Activated T-cell treated with anti-CD3 and anti-CD28 coated beads, Interleukin-2, amount 50 U/mL, for 48 hours (primary cell): ENCODE results near the gene MRPL51.
"Not testable (repeated sequence)": the region's sequence is repeated elsewhere in the genome, so short reads cannot be mapped to it uniquely, and the experiment has no call there.

Source experiments
- DNase-seq, 2 experiments: peaks; one replicate each; pipeline ENCODE4 v3.0.0-alpha.2; 2020

MRPL51 gene

GRCh38 chr12:6532051-6532926 is 39.2 kb upstream of the MRPL51 start:
- peak; percentile 87 to 89 for DNase-seq

GRCh38 chr12:6530576-6531260 is 37.7 kb upstream of the MRPL51 start:
- DNase-seq: no peak

DNA sequence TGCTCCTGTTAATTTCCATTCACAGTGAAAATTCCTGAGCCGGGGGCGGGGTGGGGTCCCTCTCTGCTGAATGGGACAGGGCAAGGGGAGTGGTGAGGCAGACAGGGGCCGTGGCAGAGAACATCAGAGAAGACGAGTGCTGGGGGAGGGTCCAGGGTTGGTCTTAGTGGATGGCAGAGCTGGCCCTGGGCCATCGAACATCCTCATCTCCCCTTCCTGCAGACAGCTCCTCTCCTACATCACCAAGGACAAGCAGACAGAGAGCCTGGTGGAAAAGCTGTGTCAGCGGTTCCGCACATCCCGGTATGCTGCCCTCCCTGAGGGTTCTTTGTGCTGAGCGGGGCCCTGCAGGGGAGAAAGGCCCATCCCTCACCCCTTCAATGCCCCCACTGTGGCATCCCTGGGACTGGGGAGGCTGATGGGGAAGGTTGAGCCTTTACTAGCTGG is 36.3 kb upstream of the MRPL51 start:
- no peak for DNase-seq

DNA sequence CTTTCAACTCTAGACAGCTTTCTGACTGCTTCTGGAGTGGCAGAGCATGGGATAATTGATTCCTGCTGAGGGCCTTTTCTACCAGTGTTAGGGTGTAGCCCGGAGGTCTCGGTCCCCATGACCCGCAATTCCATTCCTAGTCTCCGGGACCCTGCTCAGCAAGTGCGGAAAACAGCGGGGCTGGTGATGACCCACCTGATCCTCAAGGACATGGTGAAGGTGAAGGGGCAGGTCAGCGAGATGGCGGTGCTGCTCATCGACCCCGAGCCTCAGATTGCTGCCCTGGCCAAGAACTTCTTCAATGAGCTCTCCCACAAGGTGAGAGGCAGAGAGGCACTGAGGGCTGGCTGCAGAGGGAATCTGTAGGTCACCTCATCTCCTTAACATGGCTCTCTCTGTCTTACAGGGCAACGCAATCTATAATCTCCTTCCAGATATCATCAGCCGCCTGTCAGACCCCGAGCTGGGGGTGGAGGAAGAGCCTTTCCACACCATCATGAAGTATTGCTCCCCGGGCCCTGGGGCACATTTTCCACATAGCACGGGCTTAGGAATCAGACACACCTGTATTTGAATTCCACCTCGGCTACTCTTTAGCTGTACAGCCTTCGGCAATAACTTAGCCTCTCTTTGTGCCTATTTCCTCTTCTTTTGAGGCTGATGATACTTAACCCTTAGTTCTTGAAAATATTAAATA is 35.6 kb upstream of the MRPL51 start:
- no peak for DNase-seq

DNA sequence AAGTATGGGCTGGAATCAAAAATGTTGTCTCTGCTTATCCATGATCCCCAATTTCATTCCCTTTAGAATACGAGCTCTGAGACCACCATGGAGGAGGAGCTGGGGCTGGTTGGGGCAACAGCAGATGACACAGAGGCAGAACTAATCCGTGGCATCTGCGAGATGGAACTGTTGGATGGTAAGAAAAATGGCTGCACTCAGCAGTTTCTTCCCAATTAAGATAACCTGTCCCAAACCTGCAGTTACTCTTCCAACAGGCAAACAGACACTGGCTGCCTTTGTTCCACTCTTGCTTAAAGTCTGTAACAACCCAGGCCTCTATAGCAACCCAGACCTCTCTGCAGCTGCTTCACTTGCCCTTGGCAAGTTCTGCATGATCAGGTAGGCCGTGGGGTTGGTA is 34.6 kb upstream of the MRPL51 start:
- DNase-seq: no peak

DNA sequence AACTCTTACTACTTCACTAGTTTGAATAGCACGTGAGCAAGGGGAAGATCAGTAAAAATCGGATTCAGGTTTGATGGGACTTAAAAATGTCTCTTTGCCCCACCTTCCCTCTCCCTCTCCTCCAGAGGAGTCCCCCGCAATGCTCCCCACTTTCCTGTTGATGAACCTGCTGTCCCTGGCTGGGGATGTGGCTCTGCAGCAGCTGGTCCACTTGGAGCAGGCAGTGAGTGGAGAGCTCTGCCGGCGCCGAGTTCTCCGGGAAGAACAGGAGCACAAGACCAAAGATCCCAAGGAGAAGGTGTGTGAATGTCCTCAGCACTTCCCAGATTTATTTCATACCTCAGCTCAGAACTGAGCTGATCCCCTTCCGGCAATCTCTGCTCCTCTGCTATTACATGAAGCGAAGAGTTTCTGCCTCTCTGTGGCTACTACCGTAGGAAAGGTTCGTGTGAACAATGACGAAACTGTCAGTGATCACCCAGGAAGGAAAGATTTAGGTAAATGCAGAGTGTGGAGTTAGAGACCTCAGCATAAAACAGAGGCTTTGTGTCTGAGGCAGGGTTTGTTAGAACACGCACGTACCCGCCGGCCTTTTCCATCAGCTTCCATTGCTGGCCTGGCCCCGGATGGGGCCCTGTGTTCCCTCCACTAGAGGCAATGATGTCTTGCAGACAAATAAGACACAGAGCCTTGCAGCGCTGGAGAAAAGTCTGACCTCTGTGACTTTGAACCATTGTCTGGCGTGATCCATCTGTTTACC is 33.9 kb upstream of the MRPL51 start:
- no peak for DNase-seq

- DNase-seq: no peak
Measured at GRCh38 chr12:6526201-6526600, 33.1 kb upstream of the MRPL51 start.

DNA sequence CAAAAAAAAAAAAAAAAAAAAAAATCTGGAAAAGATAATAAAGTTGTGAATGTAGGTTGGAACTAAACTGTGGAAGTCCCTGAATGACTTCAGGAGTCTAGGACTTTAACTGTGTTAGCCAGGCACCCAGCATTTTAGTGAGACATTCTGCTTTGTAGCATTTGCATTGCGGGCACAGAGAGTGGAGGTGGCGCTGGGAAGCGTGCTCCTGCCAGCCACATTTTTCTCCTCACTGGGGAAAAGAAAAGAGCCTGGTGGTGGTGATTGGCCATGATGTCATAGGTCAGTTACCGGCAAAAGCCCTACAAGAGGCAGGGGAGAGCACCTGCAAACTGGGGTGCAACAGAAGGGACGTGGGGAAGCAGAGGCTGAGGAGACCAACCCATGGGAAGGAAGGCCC is 31.6 kb upstream of the MRPL51 start:
- no peak for DNase-seq

- DNase-seq: no peak
Measured at GRCh38 chr12:6523708-6524107, 30.6 kb upstream of the MRPL51 start.

DNA sequence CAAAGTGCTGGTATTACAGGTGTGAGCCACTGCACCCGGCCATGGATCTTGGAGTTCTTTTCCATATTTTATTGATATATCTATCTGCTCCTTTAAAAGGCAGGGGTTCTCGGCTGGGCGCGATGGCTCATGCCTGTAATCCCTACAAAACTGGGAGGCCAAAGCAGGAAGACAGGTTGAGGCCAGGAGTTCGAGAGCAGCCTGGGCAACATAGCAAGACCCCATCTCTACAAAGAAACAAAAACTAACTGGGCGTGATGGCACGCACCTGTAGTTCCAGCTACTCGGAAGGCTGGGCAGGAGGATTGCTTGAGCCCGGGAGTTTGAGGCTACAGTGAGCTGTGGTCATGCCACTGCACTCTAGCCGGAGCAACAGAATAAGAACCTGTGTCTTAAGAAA is 29.1 kb upstream of the MRPL51 start:
- no peak for DNase-seq

DNA sequence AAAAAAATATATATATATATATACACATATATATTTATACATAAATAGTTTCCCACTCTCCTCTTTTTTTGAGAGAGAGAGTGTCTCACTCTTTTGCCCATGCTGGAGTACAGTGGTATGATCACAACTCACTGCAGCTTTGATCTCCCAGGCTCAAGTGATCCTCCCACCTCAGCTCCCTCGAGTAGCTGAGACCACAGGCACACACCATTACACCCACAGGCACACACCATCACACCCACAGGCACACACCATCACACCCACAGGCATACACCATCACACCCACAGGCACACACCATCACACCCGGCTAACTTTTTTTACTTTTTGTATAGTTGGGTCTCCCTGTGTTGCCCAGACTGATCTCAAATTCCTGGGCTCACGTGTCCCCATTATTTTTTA is 27.1 kb upstream of the MRPL51 start:
- no peak for DNase-seq

DNA sequence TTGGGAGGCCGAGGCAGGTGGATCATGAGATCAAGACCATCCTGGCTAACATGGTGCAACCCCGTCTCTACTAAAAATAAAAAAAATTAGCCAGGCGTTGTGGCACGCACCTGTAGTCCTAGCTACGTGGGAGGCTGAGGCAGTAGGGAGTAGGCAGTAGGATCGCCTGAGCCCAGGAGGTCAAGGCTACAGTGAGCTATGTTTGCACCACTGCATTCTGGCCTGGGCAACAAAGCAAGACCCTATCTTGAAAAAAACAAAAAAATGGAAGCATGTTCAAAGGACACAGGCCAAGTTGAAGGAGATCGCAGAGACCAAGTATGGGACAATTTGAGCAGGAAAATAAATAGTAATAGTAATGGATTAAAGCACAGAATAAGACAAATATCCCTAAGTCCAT is 15.0 kb upstream of the MRPL51 start:
- DNase-seq: no peak

DNA sequence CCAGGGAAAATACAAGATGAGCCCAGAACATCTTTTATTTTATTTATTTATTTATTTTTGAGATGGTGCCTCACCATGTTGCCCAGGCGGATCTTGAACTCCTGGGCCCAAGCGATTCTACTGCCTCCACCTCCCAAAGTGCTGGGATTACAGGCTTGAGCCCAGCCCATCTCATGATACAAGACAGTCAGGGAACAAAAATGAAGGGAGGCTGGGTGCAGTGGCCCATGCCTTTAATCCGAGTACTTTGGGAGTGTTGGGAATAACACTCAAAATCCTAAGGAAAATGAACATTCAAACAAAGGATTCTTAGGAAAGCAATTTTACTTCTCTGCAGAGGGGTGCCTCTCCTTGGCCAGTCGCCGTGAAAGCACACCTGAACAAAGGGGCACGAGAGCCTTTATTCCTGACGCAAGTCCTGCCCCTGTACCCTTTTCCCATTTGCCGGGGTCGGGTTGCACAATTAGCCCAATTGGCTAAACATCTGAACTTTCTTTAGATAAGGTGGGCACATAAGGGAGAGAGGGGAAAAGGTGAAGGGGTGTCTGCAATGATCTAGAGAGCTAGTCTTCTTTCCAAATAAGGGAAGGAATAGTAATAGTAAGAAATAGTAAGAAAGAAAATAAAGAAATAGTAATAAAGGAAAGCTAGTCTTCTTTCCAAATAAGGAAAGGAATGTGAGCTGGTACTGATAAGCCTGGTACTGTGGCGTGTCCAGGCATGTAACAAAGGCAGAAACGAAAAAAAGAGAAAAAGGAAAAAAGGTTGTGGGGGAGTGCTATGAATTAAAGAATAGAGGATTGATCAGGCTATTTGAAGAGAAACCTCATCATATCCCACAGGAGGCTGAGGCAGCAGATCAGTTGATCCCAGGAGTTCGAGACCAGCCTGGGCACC is 14.3 kb upstream of the MRPL51 start:
- no peak for DNase-seq

- DNase-seq: no peak
Measured at GRCh38 chr12:6500466-6500865, 7.4 kb upstream of the MRPL51 start.

DNA sequence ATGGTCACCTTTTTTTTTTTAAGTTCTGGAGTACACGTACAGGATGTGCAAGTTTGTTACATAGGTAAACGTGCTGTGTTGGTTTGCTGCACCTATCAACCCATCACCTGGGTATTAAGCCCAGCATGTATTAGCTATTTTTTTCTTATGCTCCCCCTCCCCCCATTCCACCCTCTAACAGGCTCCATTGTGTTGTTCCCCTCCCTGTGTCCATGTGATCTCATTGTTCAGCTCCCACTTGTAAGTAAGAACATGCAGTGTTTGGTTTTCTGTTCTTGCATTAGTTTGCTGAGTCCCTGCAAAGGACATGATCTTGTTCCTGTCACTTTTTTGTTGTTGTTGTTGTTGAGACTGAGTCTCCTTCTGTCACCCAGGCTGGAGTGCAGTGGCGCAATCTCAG is 4.2 kb upstream of the MRPL51 start:
- not testable (repeated sequence) for DNase-seq

GRCh38 chr12:6494968-6495367 is 1.9 kb upstream of the MRPL51 start:
- no peak for DNase-seq

DNA sequence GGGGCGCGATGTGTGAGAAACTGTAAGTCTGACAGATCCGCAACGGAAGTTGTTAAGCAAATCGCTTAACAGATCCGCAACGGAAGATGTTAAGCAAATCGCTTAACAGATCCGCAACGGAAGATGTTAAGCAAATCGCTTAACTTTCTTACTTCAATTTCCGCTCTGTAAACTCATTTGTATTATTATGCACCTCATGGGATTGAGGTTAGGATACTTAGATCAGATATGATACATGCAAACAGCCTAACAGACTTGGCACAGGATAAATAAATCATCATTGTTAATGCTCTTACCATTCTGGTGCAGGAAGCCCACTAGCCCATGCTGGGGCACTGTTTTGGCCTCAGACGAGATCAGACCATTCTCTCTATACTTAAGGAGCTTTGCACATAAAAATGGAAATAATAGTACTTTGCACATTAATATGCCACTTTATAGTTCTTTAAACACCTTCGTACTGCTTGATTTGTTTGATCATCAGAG is 1.2 kb upstream of the MRPL51 start:
- peak; percentile 25 to 27 for DNase-seq

GRCh38 chr12:6493497-6494257 is 615 bp upstream of the MRPL51 start, which contains the start of gene NCAPD2:
Gene NCAPD2 (plus strand): TSS chr12:6494102. CDS start chr12:6495099, 997 bp downstream.
- peak; percentile 96 to 97 for DNase-seq

GRCh38 chr12:6490673-6491072 is 2.4 kb downstream of the MRPL51 start:
- not testable (repeated sequence) for DNase-seq

DNA sequence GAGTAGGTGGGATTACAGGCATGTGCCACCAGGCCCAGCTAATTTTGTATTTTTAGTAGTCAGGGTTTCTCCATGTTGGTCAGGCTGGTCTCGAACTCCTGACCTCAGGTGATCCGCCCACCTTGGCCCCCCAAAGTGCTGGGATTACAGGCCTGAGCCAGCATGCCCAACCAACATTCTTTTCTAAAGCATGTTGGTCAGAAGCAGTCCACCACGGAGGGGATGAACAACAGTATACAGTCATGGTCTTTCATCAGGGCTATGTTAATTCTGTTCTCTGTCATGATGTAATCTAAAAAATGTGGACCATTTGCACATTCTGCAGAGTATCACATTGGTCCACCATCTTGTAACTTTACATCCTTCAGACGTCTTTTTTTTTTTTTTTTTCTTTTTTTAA is 3.6 kb downstream of the MRPL51 start:
- no peak for DNase-seq

- DNase-seq: no peak
Measured at GRCh38 chr12:6488240-6488639, 4.8 kb downstream of the MRPL51 start.
